Endometrial microvascular endothelial cells (primary cell): ENCODE data around the gene GATA3. TPM values are rescaled to one million over a fixed set of nuclear protein-coding genes. Genes with fewer than 3 reads are reported as not detected.

Experiments
- in situ Hi-C: cut with HindIII; loops from 2 replicates; pipeline ENCODE4 v1.10.0; 2017; ENCODE audit warnings: low sequenced_read_pairs, low pct_unique_long_range_greater_than_20kb; ENCODE audit errors: inconsistent ontology term
- total RNA-seq: library from RNA; depleted of rRNA; stranded (reverse); fragments of >200 nt; gene quantifications from one replicate; pipeline ENCODE4 v1.2.3, GENCODE V29; 2015; ENCODE audit errors: inconsistent ontology term

The GATA3 gene
- total RNA-seq, 1 donor from 2014 or later: not detected

DNA sequence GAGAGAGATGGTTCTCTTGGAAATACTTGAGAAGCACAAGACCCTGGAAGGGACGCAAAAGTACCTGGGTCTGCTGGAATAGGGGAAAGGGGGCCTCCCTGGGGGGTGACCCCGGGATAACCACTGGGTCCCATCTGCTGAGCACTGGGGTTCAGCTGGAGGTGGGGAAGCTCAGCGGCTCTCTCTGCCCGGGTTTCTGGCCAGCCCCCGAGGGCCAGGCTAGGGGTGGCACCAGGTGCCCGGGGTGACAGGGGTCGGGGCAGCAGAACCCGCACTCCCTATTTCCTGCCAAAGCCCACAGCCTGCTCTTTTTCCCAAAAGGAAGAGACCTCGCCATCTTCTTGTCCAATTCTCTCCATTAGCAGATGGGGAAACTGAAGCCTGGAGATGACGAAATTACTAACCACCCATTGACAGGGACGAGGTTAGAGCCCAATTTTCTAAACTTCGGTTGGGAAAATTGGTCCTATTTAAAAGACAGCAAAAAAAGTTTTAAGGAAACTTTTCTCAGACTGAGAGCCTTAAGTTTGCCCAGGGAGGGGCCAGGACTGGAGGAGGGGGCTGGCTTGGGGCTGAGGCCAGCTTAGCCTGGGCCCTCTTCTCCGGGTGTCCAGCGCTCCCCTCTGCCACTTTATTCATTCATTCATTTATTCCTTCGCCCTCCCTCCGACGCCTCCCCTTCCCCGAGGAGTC, 17.8 kb upstream of the GATA3 start:
- in situ Hi-C loops: loop anchor here (10.0 kb wide), 1 partner anchor 142 kb away; no protein-coding TSS in a partner anchor

DNA sequence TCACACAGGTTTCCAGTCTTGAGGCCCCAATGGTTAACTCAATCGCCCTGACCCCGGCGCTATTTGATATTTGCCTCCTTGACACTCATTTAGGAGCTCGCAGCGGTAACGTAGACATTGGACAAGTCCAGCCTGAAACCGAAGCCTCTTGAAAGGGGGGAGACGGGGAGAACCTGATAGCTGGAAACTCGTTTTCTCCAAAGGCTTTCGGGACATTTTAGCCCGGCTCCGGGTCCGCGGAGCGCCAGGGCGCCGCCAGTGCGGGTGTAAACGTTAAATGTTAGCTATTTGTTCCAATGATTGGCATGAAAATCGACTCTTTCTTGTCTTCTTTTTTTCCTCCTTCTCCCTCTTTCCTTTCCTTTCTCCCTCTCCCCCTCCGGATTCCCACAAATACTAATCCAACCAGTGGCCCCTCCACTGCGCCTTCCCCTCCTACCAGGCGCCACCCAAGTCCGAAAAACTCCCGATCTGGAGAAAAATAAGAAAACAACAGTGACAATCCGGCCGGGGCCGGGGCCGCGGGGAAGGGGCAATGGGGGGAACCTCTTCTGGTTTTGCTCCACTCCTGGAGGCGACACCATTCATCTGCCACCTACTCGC, 17.2 kb upstream of the GATA3 start:
- in situ Hi-C loops: loop anchor here (10.0 kb wide), 1 partner anchor 142 kb away; no protein-coding TSS in a partner anchor

DNA sequence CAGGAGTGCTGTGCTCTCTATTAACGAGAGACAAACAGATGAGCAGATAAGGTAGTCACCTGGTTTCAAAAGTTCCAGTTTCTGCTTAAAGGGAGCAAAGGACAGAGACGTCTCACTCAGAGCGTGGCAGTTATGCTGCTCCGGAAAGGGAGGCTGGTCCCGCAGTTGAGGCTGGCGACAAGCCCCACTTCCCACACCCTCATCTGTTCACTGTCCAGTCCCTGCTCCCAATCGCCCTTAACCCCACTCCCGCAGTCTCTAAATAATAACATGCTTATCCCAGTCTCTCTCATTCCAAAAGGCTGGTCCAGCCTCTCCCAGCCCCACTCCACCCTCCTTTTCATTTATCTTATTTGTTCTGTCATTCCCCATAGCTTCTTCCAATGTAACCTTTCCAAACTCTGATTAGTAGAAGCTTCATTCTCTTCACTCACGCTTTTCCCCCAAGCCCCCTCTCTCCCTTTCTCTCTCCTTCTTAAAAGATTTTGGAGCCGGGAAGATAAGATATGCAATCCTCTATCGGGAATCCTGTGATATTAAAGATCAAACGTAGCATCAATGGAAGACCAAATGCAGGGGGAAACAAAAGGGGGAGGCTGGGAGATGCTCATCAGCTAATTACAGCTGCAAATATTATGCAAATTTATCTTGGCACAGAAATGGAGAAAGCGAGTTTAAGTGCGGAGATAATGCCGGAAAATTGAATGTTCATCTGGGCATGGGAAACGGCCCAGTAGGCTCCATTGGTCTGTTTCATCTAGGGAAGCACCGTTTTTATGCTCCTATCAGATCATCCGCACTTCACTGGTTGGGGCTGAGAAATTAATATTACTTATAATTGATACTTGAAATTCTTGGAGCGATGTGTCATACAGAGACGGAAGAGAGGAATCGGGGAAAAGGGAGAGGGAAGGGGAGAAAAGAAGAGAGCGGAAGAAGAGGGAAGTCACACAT, 16.3 kb upstream of the GATA3 start:
- in situ Hi-C loops: loop anchor here (10.0 kb wide), 1 partner anchor 143 kb away; no protein-coding TSS in a partner anchor

DNA sequence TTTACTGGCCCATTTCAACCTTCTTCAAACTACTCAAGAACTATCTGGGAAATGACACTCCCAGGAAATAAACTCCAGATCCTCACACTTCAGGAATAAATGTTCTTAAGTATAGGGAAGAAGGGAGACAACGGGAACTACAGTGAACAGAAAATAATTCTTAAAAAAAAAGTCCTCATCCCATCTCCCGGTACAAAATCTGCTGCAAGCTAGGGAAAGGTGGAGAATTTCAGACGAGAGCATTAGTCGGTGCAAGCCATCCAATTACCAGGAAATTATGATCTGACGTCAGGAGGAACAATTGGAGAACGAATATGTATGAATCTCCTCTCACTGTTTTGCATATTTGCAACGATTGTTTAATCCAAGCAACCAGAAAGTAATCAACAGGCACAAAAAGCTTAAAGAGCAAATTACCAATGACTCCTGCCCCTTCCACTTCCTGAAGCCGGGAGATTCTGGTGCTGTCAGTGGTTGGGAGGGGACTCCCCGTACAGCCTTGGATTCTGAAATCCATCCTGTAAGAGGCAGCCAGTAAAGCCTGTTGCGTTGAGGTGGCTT, 15.1 kb upstream of the GATA3 start:
- in situ Hi-C loops: loop anchor here (10.0 kb wide), 1 partner anchor 145 kb away; no protein-coding TSS in a partner anchor

DNA sequence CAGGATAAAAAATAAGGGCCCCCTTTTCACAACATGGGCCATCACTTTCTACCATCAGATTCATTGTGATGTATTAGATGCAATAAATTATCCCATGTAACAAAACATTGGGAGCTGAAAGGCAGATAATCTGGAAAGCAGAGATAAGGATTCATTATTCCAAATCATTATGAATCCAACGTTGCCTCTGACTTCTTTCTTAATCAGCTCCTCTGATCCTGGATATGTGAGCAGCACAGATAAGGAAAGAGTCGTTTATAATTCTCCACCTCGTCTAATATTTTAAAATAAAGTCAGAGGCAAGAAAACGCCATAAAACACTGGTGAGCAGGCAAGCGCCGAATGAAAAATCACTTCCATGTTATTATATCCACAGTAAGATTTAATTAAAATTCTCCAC, 13.8 kb upstream of the GATA3 start:
- in situ Hi-C loops: no loop called here

DNA sequence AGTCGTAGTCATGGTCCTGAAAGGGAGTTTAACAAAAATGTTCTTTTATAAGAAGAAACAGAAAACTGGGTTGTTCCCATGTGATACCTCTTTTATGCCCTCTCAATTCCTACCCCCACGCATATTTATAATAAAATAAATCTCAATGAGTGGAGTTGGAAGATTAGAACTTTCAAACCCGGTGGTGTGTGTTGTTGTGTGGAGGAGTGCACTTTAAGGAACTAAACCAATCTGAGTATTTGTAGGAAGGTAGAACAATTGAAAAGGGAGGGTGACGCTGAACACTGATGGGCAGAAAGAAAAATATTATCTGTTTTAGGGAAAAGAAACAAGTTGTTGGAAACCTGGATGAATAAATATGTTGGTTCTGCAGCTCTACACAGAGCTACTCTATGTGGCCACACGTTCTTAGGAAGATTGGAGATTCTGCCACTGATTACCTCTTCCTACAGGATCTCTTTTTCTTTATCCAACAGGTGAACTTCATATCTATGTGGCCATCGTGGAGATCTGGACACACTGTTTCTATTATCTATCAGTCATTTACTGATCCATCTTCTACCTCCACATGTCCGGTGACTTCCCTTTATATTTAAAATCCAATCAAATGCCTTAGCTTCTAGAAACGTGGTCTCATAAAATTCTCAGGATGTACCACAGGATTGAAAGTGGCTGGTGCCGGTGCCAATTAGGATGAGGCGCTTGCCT, 13.1 kb upstream of the GATA3 start:
- in situ Hi-C loops: no loop called here

DNA sequence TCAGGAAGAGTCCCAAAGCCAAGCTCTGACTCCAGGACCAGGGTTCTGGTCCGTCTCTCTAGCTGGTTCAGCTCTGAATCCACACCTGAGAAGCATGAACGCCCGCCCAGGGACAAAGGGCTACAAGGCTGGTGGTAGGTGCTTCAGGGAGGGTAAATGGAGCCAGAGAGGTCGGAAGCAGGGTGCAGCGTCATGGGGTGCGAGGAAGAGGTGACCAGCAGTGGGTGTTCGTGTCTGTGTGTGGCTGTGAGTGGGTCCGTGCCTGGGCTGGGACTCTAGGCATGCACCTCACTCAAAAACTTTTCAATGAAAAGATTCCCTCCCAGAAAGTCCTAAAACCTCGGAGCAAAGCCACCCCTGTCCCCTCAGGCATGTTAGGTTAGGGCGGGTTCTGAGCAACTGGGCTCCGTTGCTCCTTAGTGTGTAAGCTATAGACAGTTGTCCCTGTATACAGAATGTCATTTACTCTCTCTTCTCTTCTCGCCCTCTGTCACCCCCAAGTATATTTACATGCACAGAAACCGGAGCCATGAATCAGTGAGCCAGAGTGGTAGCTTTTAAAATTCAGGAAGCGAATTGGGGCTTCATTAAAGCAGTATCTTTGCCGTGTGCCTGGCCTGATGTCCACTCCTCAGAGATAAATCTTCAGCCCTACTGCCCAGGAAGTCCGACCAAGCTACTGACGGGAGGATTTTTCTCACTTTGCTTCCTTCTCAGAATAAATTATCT, 12.3 kb upstream of the GATA3 start:
- in situ Hi-C loops: no loop called here

DNA sequence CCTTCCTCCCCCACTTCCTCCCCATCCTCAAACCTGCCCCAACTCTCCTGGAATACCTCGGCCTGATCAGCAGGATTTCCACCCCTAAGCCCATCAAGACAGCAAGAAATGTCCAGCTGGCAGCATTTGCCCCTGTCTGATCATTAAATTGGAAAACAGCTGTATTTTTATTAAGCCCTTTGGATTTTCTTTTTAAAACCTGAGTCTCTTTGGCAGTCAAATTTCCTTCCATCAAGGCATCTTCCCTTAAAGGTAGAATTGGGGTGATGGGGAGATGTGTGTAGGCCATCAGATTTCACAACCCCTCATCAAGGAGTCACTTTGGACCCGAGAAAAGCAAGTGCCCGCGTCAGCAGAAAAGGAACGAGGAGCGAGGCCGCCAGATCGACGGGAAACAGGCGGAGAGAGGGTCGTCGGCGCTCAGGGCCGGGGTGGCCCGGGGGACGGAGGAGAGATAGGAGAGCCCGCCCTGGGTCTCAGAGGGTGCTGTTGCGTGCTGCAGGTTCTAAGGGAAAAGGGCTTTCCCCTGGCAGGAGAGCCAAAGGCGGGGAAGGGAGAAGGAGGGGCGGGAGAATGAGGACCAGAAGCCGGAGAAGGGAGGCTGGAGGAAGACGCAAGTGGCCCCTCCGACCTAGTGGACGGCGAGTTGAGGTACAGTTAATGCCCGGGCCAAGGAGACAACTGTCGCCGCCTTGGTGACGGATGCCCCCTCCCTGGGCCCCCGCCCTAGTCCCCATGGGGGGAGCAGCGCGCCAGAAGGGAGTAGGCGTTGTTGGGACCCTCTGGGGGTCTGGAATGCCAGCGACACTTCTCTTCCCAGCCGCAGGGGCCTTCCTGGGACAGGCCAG, 11.5 kb upstream of the GATA3 start:
- in situ Hi-C loops: no loop called here

DNA sequence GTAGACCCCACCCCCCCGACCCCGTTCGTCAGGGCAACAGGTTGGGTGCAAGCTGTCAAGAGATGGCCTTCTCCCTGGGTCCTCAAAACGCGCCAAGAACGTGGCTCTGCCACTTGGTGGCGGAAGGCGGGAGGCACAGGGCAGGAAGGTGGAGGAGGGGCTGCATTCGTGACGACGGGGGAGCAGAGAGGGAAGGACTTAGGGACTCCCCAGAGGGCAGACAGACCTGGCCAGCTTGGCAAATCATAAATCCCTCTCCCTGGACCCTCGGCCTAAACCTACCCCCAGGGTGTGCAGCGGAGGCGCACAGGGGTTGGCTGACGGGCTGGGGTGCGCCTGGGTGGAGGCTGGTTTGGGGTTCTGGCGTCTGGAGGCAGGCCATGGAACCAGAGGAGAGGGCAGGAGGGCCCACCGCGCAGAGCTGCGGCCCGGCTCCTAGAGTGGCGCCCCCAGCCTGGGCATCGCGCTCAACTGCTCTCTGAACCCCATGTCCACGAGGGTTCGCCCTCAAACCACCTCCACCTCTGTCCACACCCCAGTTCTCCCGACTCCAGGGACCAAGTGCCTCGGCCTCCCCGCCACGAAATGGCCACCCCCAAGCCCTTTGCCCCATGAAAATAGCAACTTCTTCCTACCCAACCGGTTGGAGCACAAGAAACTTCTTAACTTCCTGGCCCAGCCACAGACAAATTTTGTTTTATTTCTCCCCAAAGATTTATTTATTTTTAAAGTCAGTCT, 10.8 kb upstream of the GATA3 start:
- in situ Hi-C loops: no loop called here

DNA sequence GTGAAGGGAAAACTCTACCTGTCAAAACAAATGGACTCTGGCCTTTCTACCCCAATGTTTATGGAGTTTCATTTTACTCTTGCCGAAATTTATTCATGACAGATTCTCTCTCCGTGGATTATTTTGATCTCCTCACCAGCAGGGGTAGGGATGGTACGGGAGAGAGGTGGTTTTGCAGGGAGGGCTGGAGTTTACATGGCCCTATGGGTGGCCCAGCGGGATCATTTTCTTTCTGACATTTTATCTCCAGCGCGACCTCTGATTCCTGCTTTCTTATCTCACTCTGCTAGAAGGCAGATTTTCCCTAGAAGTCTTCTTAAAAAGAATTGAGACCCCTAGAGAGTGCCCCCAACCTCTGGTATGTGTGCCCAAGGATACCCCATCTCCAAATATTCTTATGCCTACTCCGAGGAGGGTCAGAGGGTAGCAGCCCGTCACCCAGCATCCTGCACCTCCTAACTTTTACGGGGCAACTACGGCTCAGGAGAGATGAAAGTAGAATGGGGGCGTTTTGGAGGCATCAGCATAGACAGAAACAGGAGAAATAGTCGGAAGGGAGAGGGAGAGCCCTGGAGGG, 10.1 kb upstream of the GATA3 start:
- in situ Hi-C loops: no loop called here

DNA sequence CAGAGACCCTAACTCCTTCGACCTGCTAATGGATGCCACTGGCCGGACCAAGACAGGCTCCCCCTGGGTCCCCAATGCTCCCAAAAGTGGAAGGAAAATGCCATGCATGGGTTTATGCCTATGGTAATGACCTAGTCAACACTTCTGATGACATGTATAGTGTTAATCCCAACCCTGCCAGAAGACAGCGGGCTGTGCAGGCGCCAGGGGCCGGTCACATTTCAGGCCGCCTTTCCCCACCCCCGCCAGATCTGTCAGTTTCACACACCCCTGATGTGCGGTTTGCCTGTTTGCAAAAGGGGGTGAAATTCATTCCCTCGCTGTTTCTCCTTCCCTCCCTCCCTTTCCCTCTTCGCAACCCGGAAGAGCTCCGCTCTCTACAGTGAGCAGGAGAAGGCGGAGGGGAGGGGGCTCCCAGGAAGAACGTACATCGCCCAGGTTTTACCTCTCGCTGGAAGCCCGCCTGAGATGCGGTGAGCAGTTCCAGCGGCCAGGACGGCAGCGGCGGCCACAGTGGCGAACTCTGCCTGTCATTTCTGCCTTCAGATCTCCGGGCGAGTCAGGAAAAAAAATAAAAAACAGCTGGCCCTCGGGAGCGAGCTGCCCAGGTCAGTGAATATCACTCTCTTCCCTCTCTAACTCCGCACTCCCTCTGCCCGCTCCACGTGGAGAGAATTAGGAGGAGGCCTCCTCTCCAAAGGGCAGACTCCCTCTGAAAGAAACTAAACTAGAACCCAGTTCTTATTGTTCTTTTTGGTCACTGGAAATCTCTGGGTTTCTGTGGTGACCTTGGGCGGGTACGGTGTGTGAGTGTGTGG, 9.4 kb upstream of the GATA3 start:
- in situ Hi-C loops: no loop called here

DNA sequence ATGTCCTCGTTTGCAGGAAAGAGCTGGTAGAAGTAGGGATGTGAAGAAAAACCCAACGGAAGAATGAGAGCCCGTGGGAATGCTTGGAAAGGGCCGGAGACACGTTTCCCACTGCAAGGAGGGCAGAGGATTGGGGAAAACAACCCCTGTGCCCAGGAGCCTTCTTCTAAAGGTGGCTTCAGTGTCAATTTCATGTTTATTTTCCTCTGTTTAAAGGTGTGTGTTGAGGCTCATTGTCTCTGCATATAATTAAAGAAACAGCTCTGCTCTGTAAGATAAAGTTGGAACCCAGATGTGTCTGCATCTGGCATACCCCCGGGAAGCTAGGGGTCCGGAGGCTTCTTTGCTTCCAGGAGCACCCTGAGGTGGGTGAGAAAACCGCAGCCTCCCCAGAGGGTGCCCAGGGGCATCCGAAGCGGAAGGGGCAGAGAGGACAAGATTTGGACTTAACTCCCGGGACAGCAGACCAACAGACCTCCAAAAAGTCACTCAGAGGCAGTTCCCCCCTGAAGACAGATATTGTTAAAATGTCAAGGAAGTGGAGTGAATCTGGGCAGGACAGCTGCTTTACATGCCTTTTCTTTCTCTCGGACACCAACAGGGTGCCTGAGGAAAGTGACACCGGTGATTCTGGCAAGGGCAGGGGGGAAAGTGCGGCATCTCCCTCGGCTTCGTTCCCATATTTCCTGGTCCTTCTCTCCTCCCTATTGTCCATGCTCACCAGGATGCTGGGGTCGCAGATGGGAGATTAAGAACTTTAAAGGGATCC, 8.6 kb upstream of the GATA3 start:
- in situ Hi-C loops: no loop called here

DNA sequence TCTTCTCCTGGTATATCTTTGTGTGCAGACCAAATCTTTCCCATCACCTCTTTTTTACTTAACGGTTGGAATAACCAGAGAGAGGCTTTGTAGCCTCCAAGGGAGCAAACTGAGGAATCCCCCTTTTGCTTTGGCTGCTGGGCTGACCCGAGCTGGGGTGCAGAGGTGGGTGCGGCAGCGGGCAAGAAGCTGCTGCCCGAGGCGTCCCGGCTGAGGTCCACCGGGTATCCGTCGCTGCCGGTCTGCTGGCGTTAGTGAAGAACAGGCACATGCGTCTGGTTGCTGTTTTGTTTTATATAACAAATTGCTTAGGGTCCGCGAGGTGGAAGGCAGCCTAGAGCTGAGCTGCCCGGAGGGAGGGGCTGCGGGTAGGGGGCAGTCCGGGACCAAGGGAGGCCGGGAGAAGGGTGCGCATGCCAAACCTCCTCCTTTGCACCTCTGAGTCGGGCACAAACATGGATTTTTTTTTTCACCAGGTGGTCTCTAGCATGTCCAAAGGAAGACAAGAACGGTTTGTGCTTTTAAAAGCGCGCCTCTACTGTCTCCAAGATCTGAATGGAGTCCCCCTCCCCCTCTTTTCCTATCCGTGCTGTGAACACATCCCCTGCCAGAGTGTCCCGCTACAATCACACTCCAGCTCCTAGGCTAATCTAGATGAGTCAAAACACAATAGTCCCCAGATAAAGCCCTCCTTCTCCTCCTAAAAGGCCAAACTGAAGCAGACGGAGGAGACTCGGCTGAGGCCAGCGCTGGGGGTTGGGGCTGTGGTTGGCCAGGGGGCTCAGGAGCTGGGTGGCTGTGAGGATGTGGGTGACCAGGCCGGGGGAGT, 6.8 kb upstream of the GATA3 start:
- in situ Hi-C loops: no loop called here
